WERI-Rb-1 (cell line): ENCODE measurements around the gene AGGF1.

Source experiments
- DNase-seq: peaks from one replicate; pipeline ENCODE4 v3.0.0-alpha.2; 2020
- H3K27ac ChIP-seq: fragments of 250-450 bp; sonication (Bioruptor Pico); 2 replicates; pipeline ENCODE4 v1.5.1; 2020; ENCODE audit warnings: mild to moderate bottlenecking, moderate library complexity
- H3K27me3 ChIP-seq: fragments of 250-450 bp; sonication (Bioruptor Pico); 2 replicates; pipeline ENCODE4 v1.5.1; 2021; ENCODE audit warnings: mild to moderate bottlenecking, low read depth, moderate library complexity; ENCODE audit not compliant: insufficient read depth, severe bottlenecking
- H3K36me3 ChIP-seq: fragments of 250-450 bp; sonication (Bioruptor Pico); 2 replicates; pipeline ENCODE4 v1.5.1; 2020; ENCODE audit warnings: mild to moderate bottlenecking, moderate library complexity
- H3K4me3 ChIP-seq: 2 replicates; pipeline ENCODE4 v1.5.1; 2011; ENCODE audit warnings: low read depth, mild to moderate bottlenecking, control low read depth, low read length
- H3K9me3 ChIP-seq: fragments of 250-450 bp; sonication (Bioruptor Pico); 2 replicates; pipeline ENCODE4 v1.5.1; 2021; ENCODE audit warnings: mild to moderate bottlenecking, moderate library complexity; ENCODE audit not compliant: severe bottlenecking
- CTCF ChIP-seq: IDR thresholded peaks from 2 replicates; pipeline ENCODE4 v1.5.1; 2011; ENCODE audit warnings: low read depth, mild to moderate bottlenecking, control low read depth, inconsistent platforms, low read length

AGGF1 gene

GRCh38 chr5:77017668-77018067, 12.5 kb upstream of the AGGF1 start:
- no peak overlapping the region for H3K27ac ChIP-seq
- no peak for TF ChIP-seq CTCF
- H3K36me3 ChIP-seq: no peaks in the 10 kb centered on the region
- H3K4me3 ChIP-seq: no peak overlapping the region
- DNase-seq: no peak
- H3K9me3 ChIP-seq: peaks cover 2% of the 10 kb centered on the region
- H3K27me3 ChIP-seq: no peaks in the 10 kb centered on the region

GRCh38 chr5:77022511-77023417, 7.4 kb upstream of the AGGF1 start:
- Histone ChIP-seq H3K27ac (no peak overlapping the region), H3K9me3 (peaks cover 4% of the 10 kb centered on the region), H3K27me3 (no peaks in the 10 kb centered on the region), H3K4me3 (no peak overlapping the region), H3K36me3 (no peaks in the 10 kb centered on the region)
- no peak for TF ChIP-seq CTCF
- DNase-seq: no peak

GRCh38 chr5:77024490-77024889, 5.7 kb upstream of the AGGF1 start:
- no peak for DNase-seq
- H3K4me3 ChIP-seq: no peak overlapping the region
- no peak for TF ChIP-seq CTCF
- no peaks in the 10 kb centered on the region for H3K27me3 ChIP-seq
- no peaks in the 10 kb centered on the region for H3K36me3 ChIP-seq
- H3K9me3 ChIP-seq: peaks cover 13% of the 10 kb centered on the region
- no peak overlapping the region for H3K27ac ChIP-seq

GRCh38 chr5:77028631-77029375, 1.4 kb upstream of the AGGF1 start:
- no peak overlapping the region for H3K4me3 ChIP-seq
- no peak for DNase-seq
- H3K27ac ChIP-seq: no peak overlapping the region
- peaks cover 15% of the 10 kb centered on the region for H3K9me3 ChIP-seq
- TF ChIP-seq CTCF: no peak
- no peaks in the 10 kb centered on the region for H3K36me3 ChIP-seq
- no peaks in the 10 kb centered on the region for H3K27me3 ChIP-seq

- Histone ChIP-seq H3K4me3 (no peak overlapping the region), H3K9me3 (peaks cover 15% of the 10 kb centered on the region), H3K27ac (no peak overlapping the region), H3K27me3 (no peaks in the 10 kb centered on the region), H3K36me3 (no peaks in the 10 kb centered on the region)
- TF ChIP-seq CTCF: no peak
- DNase-seq: no peak
These were observed 773 bp upstream of the AGGF1 start for GRCh38 chr5:77029376-77029885.
